Activated CD8-positive, alpha-beta T cell treated with anti-CD3 and anti-CD28 coated beads, Interleukin-2, amount 10 ng/mL, durations not matched to agents 7 days and 5 days (primary cell): ENCODE measurements around the gene CHRNB4. TPM values are rescaled to one million over a fixed set of nuclear protein-coding genes. Genes with fewer than 3 reads are reported as not detected.
"Not testable (repeated sequence)": the region's sequence is repeated elsewhere in the genome, so short reads cannot be mapped to it uniquely, and the experiment has no call there.

ENCODE experiments used
- ATAC-seq: fragments of 150-1000 bp; cut with Tn5 transposase; one replicate; pipeline ENCODE4 v1.10.0; 2021; ENCODE audit warnings: moderate library complexity
- CTCF ChIA-PET: fragments of 350-600 bp; sonication (Branson Sonifier 250); formaldehyde crosslinking; loops from one replicate; lab custom pipeline; 2021; ENCODE audit warnings: antibody characterized with exemption; lab: Charles Lee
- POLR2A ChIA-PET: fragments of 350-600 bp; sonication (Branson Sonifier 250); formaldehyde crosslinking; loops from one replicate; lab custom pipeline; 2021; ENCODE audit warnings: antibody characterized with exemption; lab: Charles Lee
- DNase-seq: peaks from one replicate; pipeline ENCODE4 v3.0.0-alpha.2; 2020
- H3K27ac Mint-ChIP-seq: one replicate; pipeline ENCODE4 v1.8.0; 2021; ENCODE audit warnings: mild to moderate bottlenecking, mixed read lengths
- H3K27me3 Mint-ChIP-seq: one replicate; pipeline ENCODE4 v1.8.0; 2021; ENCODE audit warnings: low read depth, mixed read lengths
- H3K36me3 Mint-ChIP-seq: one replicate; pipeline ENCODE4 v1.8.0; 2021; ENCODE audit warnings: low read depth, mixed read lengths
- H3K4me1 Mint-ChIP-seq: one replicate; pipeline ENCODE4 v1.8.0; 2021; ENCODE audit warnings: low read depth, mixed read lengths
- H3K4me3 Mint-ChIP-seq: one replicate; pipeline ENCODE4 v1.8.0; 2021; ENCODE audit warnings: mild to moderate bottlenecking, mixed read lengths
- H3K9me3 Mint-ChIP-seq: one replicate; pipeline ENCODE4 v1.8.0; 2022; ENCODE audit warnings: mixed read lengths; ENCODE audit not compliant: insufficient read depth
- total RNA-seq, 2 experiments: library from RNA; stranded (reverse); gene quantifications; one replicate each; pipeline ENCODE4 v1.2.3, GENCODE V29; 2021

CHRNB4 gene
- total RNA-seq, 2 experiments from 2014 or later, result not detected

DNA sequence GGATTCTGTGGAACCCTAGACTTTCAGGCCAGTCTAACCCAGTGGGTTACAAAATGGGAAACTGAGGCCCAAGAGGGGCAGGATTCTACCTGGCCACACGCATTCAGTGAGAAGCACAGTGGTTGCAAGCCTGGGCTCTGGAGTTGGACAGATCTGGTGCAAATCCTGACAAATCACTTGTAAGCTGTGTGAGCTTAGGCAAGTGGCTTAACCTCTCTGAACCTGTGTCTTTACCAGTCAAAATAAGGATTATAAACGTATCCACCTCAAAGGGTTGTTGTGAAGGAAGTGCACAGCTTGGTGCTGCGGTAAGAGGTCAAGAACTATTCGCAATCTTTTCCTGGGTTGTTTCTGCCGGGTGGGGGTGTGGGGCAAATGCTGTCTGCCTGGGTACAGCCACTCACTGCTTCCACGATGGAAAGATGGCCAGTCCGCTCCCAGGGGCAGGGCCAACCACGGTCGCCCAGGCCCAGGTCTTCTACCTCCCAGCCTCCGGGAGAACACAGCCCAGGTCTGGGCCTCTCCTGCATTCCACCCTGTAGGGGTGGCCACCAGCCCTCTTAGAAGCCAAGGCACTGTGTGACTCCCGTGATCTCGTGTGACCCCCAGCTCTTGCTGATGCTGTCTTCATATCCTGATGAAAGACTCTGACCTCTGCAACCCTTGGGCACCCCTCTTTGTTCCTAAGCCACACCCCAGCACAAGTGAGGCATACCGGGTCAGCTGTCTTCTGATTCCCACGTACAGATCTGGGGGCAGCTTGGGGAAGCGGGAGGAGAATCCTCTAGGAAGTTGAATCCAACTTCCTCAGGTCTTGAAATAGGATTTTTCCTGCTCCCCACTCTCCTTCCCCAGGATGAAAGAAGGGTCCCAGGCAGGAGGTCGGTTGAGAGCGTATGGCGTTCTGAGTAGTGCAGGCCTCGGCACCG, 21.7 kb downstream of the CHRNB4 start:
- H3K27me3 Mint-ChIP-seq, result peaks cover 42% of the 10 kb centered on the region
- H3K4me1 Mint-ChIP-seq, result peaks cover 22% of the 10 kb centered on the region
- no peaks in the 10 kb centered on the region for H3K9me3 Mint-ChIP-seq
- H3K27ac Mint-ChIP-seq, result no peak overlapping the region
- no peak overlapping the region for H3K4me3 Mint-ChIP-seq
- ChIA-PET CTCF (interaction anchor here (0.9 to 4.7 kb wide), 9 partner anchors 11 to 132 kb away, joined by 3 to 46 read pairs (median 4); no protein-coding TSS in a partner anchor), POLR2A (no interaction called here)
- ATAC-seq, result no peak
- H3K36me3 Mint-ChIP-seq, result no peaks in the 10 kb centered on the region
- DNase-seq, result no peak

DNA sequence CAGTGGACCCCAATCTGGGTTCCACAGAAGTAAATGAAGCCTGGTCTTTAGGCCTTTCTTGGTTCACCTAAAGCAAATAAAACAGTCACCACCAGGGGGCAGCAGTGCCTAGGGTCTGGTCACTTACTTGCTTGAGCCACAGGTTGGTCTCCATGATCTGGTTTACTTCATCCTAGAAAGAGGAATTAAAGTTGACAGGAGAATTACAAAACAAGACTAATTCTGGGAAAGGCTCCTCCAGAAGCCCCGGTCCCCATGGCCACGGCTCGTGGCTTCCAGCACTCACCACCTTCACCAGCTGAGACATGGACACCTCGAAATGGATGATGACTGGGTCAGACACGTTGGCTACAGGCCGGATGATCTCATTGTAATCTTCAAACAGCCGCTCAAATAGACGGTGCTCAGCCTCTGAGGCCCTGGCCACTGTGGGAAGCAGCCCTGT, 22.5 kb downstream of the CHRNB4 start:
- ATAC-seq, result peak; percentile 54
- H3K27ac Mint-ChIP-seq, result no peak overlapping the region
- ChIA-PET POLR2A (no interaction called here), CTCF (interaction anchor here (1.0 to 4.7 kb wide), 8 partner anchors 12 to 133 kb away, joined by 3 to 46 read pairs (median 4); no protein-coding TSS in a partner anchor)
- peaks cover 22% of the 10 kb centered on the region for H3K4me1 Mint-ChIP-seq
- peak; percentile 89 for DNase-seq
- peaks cover 39% of the 10 kb centered on the region for H3K27me3 Mint-ChIP-seq
- H3K9me3 Mint-ChIP-seq, result no peaks in the 10 kb centered on the region
- H3K36me3 Mint-ChIP-seq, result no peaks in the 10 kb centered on the region
- no peak overlapping the region for H3K4me3 Mint-ChIP-seq

DNA sequence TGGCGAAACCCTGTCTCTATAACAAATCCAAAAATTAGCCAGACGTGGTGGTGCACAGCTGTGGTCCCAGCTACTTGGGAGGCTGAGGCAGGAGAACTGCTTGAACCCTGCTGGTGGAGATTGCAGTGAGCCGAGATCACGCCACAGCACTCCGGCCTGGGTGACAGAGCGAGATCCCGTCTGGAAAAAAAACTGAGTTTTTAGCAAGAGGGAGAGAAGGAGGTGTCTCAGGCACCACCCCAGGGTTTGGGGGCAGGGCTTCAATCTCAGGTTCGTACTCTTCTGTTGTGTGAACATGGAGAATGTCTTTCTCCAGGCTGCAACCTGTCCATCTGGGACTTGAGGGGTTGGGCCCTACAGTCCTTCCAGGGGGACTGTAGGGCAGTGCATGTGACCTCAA, 22.9 kb downstream of the CHRNB4 start:
- Mint-ChIP-seq H3K4me1 (peaks cover 22% of the 10 kb centered on the region), H3K36me3 (no peaks in the 10 kb centered on the region), H3K27ac (no peak overlapping the region), H3K27me3 (peaks cover 39% of the 10 kb centered on the region), H3K9me3 (no peaks in the 10 kb centered on the region), H3K4me3 (no peak overlapping the region)
- no peak for DNase-seq
- ChIA-PET CTCF (interaction anchor here (1.3 to 4.7 kb wide), 5 partner anchors 12 to 133 kb away, joined by 3 to 46 read pairs (median 4); no protein-coding TSS in a partner anchor), POLR2A (no interaction called here)
- ATAC-seq, result no peak

DNA sequence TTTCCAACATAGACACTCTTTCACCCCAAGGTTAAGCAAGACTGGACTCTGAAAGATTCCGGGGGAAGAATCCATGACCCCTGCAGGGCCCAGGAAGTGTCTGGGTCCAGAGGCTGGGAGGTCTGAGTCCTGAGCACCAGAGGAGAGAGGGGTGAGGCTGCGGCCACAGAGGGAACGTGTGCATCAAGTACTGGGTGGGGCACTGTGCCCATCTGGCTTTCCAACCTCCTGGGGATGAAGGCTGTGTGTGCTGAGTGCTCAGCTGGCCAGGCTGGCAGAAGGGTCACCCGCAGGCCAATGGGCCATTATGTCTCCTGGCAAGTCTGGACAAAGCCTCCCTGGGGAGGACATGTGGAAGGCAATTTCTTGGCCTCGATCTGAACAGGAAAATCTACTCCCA, 23.5 kb downstream of the CHRNB4 start:
- Mint-ChIP-seq H3K9me3 (no peaks in the 10 kb centered on the region), H3K36me3 (no peaks in the 10 kb centered on the region), H3K4me1 (peaks cover 22% of the 10 kb centered on the region), H3K27me3 (peaks cover 34% of the 10 kb centered on the region), H3K27ac (no peak overlapping the region), H3K4me3 (no peak overlapping the region)
- no peak for ATAC-seq
- DNase-seq, result no peak
- ChIA-PET POLR2A (no interaction called here), CTCF (interaction anchor here (4.7 kb wide), 1 partner anchor 91 kb away, joined by 46 read pairs; no protein-coding TSS in a partner anchor)

DNA sequence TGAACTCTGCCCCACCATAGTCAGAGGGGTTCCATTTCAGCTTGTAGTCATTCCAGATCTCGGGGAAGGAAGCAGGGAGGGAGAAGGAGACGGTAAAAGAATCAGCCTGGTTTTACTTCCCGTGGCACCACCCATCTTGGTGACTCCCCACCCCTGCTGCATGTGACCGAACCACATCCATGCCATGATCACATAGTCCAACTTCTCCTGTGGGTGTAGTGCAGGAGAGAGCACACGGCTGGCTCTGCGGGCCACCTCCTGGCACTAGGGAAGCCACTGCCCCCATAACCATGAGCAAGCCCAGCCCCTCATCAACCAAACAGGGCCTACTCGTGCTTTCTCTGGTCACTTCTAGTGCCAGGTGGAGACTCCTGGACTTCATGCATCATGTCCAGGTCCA, 23.9 kb downstream of the CHRNB4 start:
- Mint-ChIP-seq H3K36me3 (no peaks in the 10 kb centered on the region), H3K9me3 (no peaks in the 10 kb centered on the region), H3K4me1 (peaks cover 21% of the 10 kb centered on the region), H3K27ac (no peak overlapping the region), H3K27me3 (peaks cover 30% of the 10 kb centered on the region), H3K4me3 (no peak overlapping the region)
- POLR2A ChIA-PET, result no interaction called here
- DNase-seq (no peak), ATAC-seq (no peak)
- CTCF ChIA-PET, result interaction anchor here (4.7 kb wide), 1 partner anchor 92 kb away, joined by 46 read pairs; no protein-coding TSS in a partner anchor

DNA sequence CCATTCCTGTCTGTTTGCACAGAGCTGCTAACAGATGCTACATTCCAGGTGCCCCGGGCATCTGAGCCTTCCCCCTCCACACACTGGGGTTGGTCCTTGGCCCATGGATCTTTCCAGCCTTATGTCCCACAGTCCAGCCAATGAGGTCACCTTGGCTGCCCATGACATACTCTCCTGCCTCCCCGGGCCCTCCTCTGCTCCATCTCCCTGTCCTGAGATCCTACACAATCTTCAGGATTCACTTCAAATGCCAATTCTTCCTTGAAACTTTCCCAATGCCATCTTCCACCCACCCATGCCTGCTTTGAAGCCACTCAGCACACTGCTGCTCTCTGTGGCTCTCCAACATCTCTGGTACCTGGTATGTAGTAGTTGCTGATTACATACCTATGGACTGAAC, 24.5 kb downstream of the CHRNB4 start:
- ATAC-seq (no peak), DNase-seq (no peak)
- peaks cover 15% of the 10 kb centered on the region for H3K4me1 Mint-ChIP-seq
- no peaks in the 10 kb centered on the region for H3K36me3 Mint-ChIP-seq
- H3K9me3 Mint-ChIP-seq, result no peaks in the 10 kb centered on the region
- ChIA-PET POLR2A (interaction anchor here (1.0 kb wide), 1 partner anchor 179 kb away, joined by 4 read pairs; the partner anchor contains the start of gene IREB2), CTCF (interaction anchor here (1.0 to 4.7 kb wide), 2 partner anchors 92 to 135 kb away, joined by 3 to 46 read pairs; no protein-coding TSS in a partner anchor)
- H3K27me3 Mint-ChIP-seq, result peaks cover 25% of the 10 kb centered on the region
- H3K27ac Mint-ChIP-seq, result no peak overlapping the region
- no peak overlapping the region for H3K4me3 Mint-ChIP-seq

DNA sequence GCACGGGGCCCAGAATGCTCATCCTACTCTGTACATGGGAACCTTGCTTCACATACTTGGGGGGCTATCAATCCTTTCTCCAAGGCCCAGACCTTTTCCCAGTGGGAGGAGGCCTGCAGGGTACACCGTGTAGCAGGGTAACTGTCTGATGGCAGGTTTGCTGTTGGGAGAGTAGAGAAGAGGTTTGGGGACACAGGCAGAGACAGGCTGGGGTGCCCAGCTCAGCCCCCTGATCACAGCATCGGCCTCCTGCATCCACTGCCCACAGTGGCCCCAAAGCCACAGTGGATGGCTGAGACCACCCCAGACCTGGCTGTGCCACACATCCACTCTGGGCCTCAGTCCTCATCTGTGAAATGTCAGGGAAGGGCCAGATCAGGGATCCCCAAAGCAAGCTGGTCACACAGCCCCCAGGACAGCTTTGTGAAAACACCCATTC, 25.8 kb downstream of the CHRNB4 start:
- H3K27me3 Mint-ChIP-seq, result peaks cover 20% of the 10 kb centered on the region
- peaks cover 12% of the 10 kb centered on the region for H3K4me1 Mint-ChIP-seq
- no peak overlapping the region for H3K27ac Mint-ChIP-seq
- ChIA-PET CTCF (interaction anchor here (0.6 to 1.5 kb wide), 2 partner anchors 124 to 125 kb away, joined by 3 read pairs; no protein-coding TSS in a partner anchor), POLR2A (interaction anchor here (1.0 kb wide), 1 partner anchor 177 kb away, joined by 4 read pairs; the partner anchor contains the start of gene IREB2)
- DNase-seq (no peak), ATAC-seq (no peak)
- no peaks in the 10 kb centered on the region for H3K36me3 Mint-ChIP-seq
- no peak overlapping the region for H3K4me3 Mint-ChIP-seq
- no peaks in the 10 kb centered on the region for H3K9me3 Mint-ChIP-seq

DNA sequence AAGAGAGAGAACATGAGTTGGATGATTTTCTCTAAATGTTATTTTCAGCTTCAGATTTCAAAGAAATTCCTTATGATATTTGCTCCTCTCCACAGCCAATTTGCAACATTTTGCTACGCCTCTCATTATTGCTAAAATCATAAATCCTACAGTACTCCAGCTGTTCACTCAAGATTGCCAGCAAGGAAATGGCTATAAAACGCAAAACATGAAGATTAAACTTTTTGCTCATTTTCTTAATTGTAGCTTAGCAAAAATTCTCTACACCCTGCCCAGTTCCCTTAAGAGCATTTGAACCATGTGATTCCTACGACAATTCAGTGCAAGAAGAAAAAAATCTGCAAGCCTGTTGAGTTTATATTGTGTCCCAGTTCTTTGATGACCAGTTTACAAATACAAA, 27.0 kb downstream of the CHRNB4 start:
- CTCF ChIA-PET, result interaction anchor here (0.8 to 1.5 kb wide), 3 partner anchors 96 to 137 kb away, joined by 3 to 7 read pairs (median 3); no protein-coding TSS in a partner anchor
- no peak for DNase-seq
- Mint-ChIP-seq H3K4me3 (no peak overlapping the region), H3K27ac (no peak overlapping the region), H3K9me3 (no peaks in the 10 kb centered on the region), H3K36me3 (no peaks in the 10 kb centered on the region), H3K4me1 (peaks cover 4% of the 10 kb centered on the region), H3K27me3 (peaks cover 14% of the 10 kb centered on the region)
- POLR2A ChIA-PET, result no interaction called here
- ATAC-seq, result no peak

DNA sequence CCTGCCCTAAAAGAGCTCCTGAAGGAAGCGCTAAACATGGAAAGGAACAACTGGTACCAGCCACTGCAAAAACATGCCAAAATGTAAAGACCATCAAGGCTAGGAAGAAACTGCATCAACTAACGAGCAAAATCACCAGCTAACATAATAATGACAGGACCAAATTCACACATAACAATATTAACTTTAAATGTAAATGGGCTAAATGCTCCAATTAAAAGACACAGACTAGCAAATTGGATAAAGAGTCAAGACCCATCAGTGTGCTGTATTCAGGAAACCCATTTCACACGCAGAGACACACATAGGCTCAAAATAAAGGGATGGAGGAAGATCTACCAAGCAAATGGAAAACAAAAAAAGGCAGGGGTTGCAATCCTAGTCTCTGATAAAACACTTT, 31.5 kb downstream of the CHRNB4 start:
- H3K27me3 Mint-ChIP-seq, H3K4me3 Mint-ChIP-seq, H3K4me1 Mint-ChIP-seq, POLR2A ChIA-PET, ATAC-seq, H3K27ac Mint-ChIP-seq, H3K9me3 Mint-ChIP-seq, H3K36me3 Mint-ChIP-seq, DNase-seq, CTCF ChIA-PET: not testable (repeated sequence)

DNA sequence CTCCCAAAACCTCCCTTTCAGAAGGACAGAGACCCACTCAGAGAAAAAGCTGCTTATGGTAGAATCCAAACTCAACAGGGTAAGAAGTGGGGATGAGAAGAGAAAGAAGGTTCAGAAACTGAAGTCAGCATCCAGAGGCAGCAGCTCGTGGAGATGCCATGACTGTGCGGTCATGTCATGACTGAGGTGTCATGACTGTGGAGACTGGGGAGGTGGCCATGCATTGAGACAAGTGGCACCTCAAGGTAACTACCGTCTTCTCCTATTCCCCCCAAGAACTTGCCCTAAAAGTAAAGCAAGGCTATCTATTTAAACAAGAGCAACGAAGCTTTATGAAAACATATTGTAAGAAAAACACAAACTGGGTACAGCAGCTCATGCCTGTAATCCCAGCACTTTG, 35.3 kb downstream of the CHRNB4 start:
- Mint-ChIP-seq H3K27me3 (peaks cover 5% of the 10 kb centered on the region), H3K9me3 (no peaks in the 10 kb centered on the region), H3K4me1 (no peaks in the 10 kb centered on the region), H3K4me3 (no peak overlapping the region), H3K36me3 (no peaks in the 10 kb centered on the region), H3K27ac (no peak overlapping the region)
- DNase-seq (no peak), ATAC-seq (no peak)
- ChIA-PET CTCF (no interaction called here), POLR2A (no interaction called here)

DNA sequence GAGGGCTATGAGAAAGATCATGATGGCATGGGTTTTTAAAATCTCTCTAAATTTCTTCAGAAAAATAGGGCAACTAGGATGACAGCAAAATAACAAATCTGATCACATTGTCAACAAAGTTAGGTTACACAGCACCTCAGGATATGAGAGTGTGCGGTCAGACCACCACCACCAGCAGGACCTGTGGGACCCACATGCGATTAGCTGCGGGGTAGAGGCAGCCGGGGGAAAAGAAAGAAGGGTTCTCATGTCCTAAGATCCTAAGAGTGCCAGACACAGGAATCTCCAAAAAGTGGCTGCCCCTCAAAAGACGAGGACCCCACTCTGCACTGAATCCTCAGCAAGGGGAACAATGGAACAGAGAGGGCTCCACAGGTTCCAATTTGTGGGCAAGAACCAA, 35.8 kb downstream of the CHRNB4 start:
- Mint-ChIP-seq H3K36me3 (no peaks in the 10 kb centered on the region), H3K4me3 (no peak overlapping the region), H3K27ac (no peak overlapping the region), H3K9me3 (no peaks in the 10 kb centered on the region), H3K27me3 (peaks cover 5% of the 10 kb centered on the region), H3K4me1 (no peaks in the 10 kb centered on the region)
- no peak for DNase-seq
- CTCF ChIA-PET, result no interaction called here
- POLR2A ChIA-PET, result interaction anchor here (0.6 kb wide), 1 partner anchor 196 kb away, joined by 4 read pairs; no protein-coding TSS in a partner anchor
- no peak for ATAC-seq

DNA sequence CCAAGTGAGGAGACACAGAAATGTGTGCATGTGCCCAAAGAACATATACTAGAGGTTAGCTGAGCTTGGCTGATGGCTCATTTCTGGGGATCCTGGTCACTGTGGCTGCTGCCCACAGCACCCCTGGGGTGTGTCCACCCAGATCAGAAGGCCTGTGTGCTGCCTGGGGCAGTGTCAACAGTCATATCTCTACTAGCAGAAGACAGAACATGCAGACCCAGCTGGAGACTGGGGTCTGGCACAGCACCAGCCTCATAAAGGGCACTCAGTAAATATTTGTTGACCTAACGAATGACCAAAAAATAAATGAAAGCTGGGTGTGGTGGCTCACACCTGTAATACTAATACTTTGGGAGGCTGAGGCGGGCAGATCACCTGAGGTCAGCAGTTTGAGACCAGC, 36.6 kb downstream of the CHRNB4 start:
- no peaks in the 10 kb centered on the region for H3K4me1 Mint-ChIP-seq
- no peaks in the 10 kb centered on the region for H3K9me3 Mint-ChIP-seq
- ChIA-PET CTCF (no interaction called here), POLR2A (no interaction called here)
- DNase-seq (no peak), ATAC-seq (no peak)
- no peaks in the 10 kb centered on the region for H3K36me3 Mint-ChIP-seq
- no peak overlapping the region for H3K27ac Mint-ChIP-seq
- H3K4me3 Mint-ChIP-seq, result no peak overlapping the region
- H3K27me3 Mint-ChIP-seq, result no peaks in the 10 kb centered on the region
